Measurements from ENCODE around the gene PODN.

PODN gene

GRCh38 chr1:53090227-53091147, 28.5 kb downstream of the PODN start:
- no peak for DNase-seq

- no peak for DNase-seq
These were observed 30.0 kb downstream of the PODN start for GRCh38 chr1:53091841-53092645.

- DNase-seq, result no peak
These were observed 30.8 kb downstream of the PODN start for GRCh38 chr1:53092659-53093450.

- DNase-seq, result no peak
These were observed 31.4 kb downstream of the PODN start for GRCh38 chr1:53093451-53093754.

GRCh38 chr1:53093778-53094532, 31.9 kb downstream of the PODN start:
- no peak for DNase-seq

GRCh38 chr1:53094533-53094919, 32.5 kb downstream of the PODN start:
- no peak for DNase-seq

GRCh38 chr1:53104289-53104913, 42.4 kb downstream of the PODN start:
- DNase-seq, result no peak

- no peak for DNase-seq
These were observed 45.1 kb downstream of the PODN start for GRCh38 chr1:53107090-53107489.

GRCh38 chr1:53107570-53108322, 45.7 kb downstream of the PODN start:
- DNase-seq, result no peak

- DNase-seq, result no peak
These were observed 46.9 kb downstream of the PODN start for GRCh38 chr1:53108646-53109580.

- no peak for DNase-seq
These were observed 48.5 kb downstream of the PODN start for GRCh38 chr1:53110370-53111072.

- no peak for DNase-seq
These were observed 49.1 kb downstream of the PODN start for GRCh38 chr1:53111073-53111556.

- no peak for DNase-seq
These were observed 49.7 kb downstream of the PODN start for GRCh38 chr1:53111693-53112092.

- no peak for DNase-seq
These were observed 50.3 kb downstream of the PODN start for GRCh38 chr1:53112271-53112774.

GRCh38 chr1:53112861-53113260, 50.8 kb downstream of the PODN start:
- DNase-seq, result no peak

GRCh38 chr1:53114090-53114489, 52.1 kb downstream of the PODN start:
- no peak for DNase-seq

GRCh38 chr1:53114581-53115400, 52.8 kb downstream of the PODN start:
- no peak for DNase-seq

All from activated CD4-positive, alpha-beta T cell treated with anti-CD3 and anti-CD28 coated beads for 4 hours (primary cell).